PC-3 (cell line): ENCODE results near the gene VWA5A. TPM values are rescaled to one million over a fixed set of nuclear protein-coding genes. Genes with fewer than 3 reads are reported as not detected.

ENCODE experiments used
- ATAC-seq: fragments of 200-7000 bp; cut with Tn5 transposase; 2 replicates; pipeline ENCODE4 v1.9.1; 2020; ENCODE audit warnings: mild to moderate bottlenecking, moderate library complexity
- BruUV-seq: library from RNA; stranded (reverse); fragments of 400-500 nt; replicated peaks from 2 replicates; lab custom pipeline; 2021; lab: Mats Ljungman, UMichigan
- CTCF ChIA-PET: fragments of 300-600 bp; sonication (Branson Sonifier 250); formaldehyde crosslinking; loops from one replicate; lab custom pipeline; 2022; ENCODE audit warnings: antibody characterized with exemption; lab: Charles Lee
- POLR2A ChIA-PET: fragments of 300-600 bp; sonication (Branson Sonifier 250); formaldehyde crosslinking; loops from one replicate; lab custom pipeline; 2022; ENCODE audit warnings: antibody characterized with exemption; ENCODE audit not compliant: unreplicated experiment; lab: Charles Lee
- DNase-seq: peaks from one replicate; pipeline ENCODE4 v3.0.0-alpha.2; 2015
- H2AFZ ChIP-seq: fragments of 300-600 bp; sonication (generic); 2 replicates; pipeline ENCODE4 v1.6.0; 2016; ENCODE audit warnings: antibody characterized with exemption, low read length
- H3F3A ChIP-seq: fragments of 300-600 bp; sonication (generic); one replicate; pipeline ENCODE4 v1.6.0; 2017; ENCODE audit warnings: antibody characterized with exemption, low read length, control low read depth, mild to moderate bottlenecking; ENCODE audit not compliant: unreplicated experiment
- H3K27ac ChIP-seq: fragments of 300-600 bp; sonication (generic); 2 replicates; pipeline ENCODE4 v1.5.1; 2016; ENCODE audit warnings: mild to moderate bottlenecking, low read length
- H3K27me3 ChIP-seq: fragments of 300-600 bp; sonication (generic); 2 replicates; pipeline ENCODE4 v1.6.1; 2016; ENCODE audit warnings: low read length, mixed read lengths
- H3K36me3 ChIP-seq: fragments of 300-600 bp; sonication (generic); 2 replicates; pipeline ENCODE4 v1.6.1; 2016; ENCODE audit warnings: low read depth, mixed run types, low read length, mixed read lengths
- H3K4me1 ChIP-seq: fragments of 300-600 bp; sonication (generic); 2 replicates; pipeline ENCODE4 v1.5.1; 2016; ENCODE audit warnings: low read length; ENCODE audit not compliant: insufficient read depth
- H3K4me2 ChIP-seq: fragments of 300-600 bp; sonication (generic); 2 replicates; pipeline ENCODE4 v1.6.0; 2016; ENCODE audit warnings: low read length
- H3K4me3 ChIP-seq: fragments of 300-600 bp; sonication (generic); 2 replicates; pipeline ENCODE4 v1.5.1; 2016; ENCODE audit warnings: mild to moderate bottlenecking, low read length, mixed read lengths
- H3K79me2 ChIP-seq: fragments of 300-600 bp; sonication (generic); 2 replicates; pipeline ENCODE4 v1.6.1; 2017; ENCODE audit warnings: low read length, mixed read lengths
- H3K9ac ChIP-seq: fragments of 300-600 bp; sonication (generic); 2 replicates; pipeline ENCODE4 v1.6.0; 2016; ENCODE audit warnings: mild to moderate bottlenecking, low read length
- H3K9me2 ChIP-seq: fragments of 300-600 bp; sonication (generic); replicated peaks from 2 replicates; pipeline ENCODE4 v1.6.1; 2016; ENCODE audit warnings: mixed run types, low read length, mixed read lengths
- H3K9me3 ChIP-seq: fragments of 300-600 bp; sonication (generic); 2 replicates; pipeline ENCODE4 v1.6.1; 2016; ENCODE audit warnings: low read length, mixed read lengths
- H4K20me1 ChIP-seq: fragments of 300-600 bp; sonication (generic); 2 replicates; pipeline ENCODE4 v1.6.1; 2016; ENCODE audit warnings: low read length, mixed read lengths
- CTCF ChIP-seq: fragments of 300-600 bp; sonication (generic); conservative IDR thresholded peaks from 2 replicates; pipeline ENCODE4 v1.5.1; 2017; ENCODE audit warnings: antibody characterized with exemption, low read depth, mild to moderate bottlenecking, low read length
- EZH2 ChIP-seq: fragments of 300-600 bp; sonication (generic); IDR thresholded peaks from one replicate; pipeline ENCODE4 v1.6.1; 2017; ENCODE audit warnings: antibody characterized with exemption, mild to moderate bottlenecking, low read length; ENCODE audit not compliant: unreplicated experiment
- EZH2phosphoT487 ChIP-seq: fragments of 300-600 bp; sonication (generic); IDR thresholded peaks from 2 replicates; pipeline ENCODE4 v1.6.1; 2018; ENCODE audit warnings: mild to moderate bottlenecking, antibody characterized with exemption, low read length, borderline replicate concordance
- intact Hi-C: fragments of 100-400 bp; cut with micrococcal nuclease; formaldehyde crosslinking; loops from 2 replicates; pipeline ENCODE4 v1.9.0; 2023
- total RNA-seq: library from RNA; depleted of rRNA; stranded (reverse); fragments of >200 nt; gene quantifications from 2 replicates; pipeline ENCODE4 v1.2.3, GENCODE V29; 2014

VWA5A gene
- total RNA-seq, 1 experiment from 2014 or later, result not detected

- no peak for ATAC-seq
- BruUV-seq, result no TSS peak
- CTCF ChIA-PET, result no interaction called here
These were observed 29.0 kb upstream of the VWA5A start for GRCh38 chr11:124085997-124086846.

GRCh38 chr11:124090996-124091395 is 24.3 kb upstream of the VWA5A start:
- Histone ChIP-seq H3K4me3 (no peak overlapping the region), H3K79me2 (no peaks in the 10 kb centered on the region), H3K4me2 (no peak overlapping the region), H3K9ac (no peak overlapping the region), H2AFZ (no peak overlapping the region), H4K20me1 (no peaks in the 10 kb centered on the region), H3K4me1 (no peaks in the 10 kb centered on the region), H3K9me2 (no peaks in the 10 kb centered on the region), H3K9me3 (no peaks in the 10 kb centered on the region), H3K36me3 (no peaks in the 10 kb centered on the region), H3K27me3 (peaks cover 90% of the 10 kb centered on the region), H3K27ac (no peak overlapping the region), H3F3A (no peaks in the 10 kb centered on the region)
- no peak for TF ChIP-seq EZH2phosphoT487
- intact Hi-C loops, result no loop called here
- DNase-seq, result no peak
- no peak for ATAC-seq
- ChIA-PET CTCF (no interaction called here), POLR2A (no interaction called here)
- no TSS peak for BruUV-seq

More at GRCh38 chr11:124085997-124086846, 29.0 kb upstream of the VWA5A start:
- H3K4me3 ChIP-seq, result no peak overlapping the region
- no peak overlapping the region for H3K4me2 ChIP-seq
- H3K4me1 ChIP-seq, result no peaks in the 10 kb centered on the region
- no peaks in the 10 kb centered on the region for H3K9me2 ChIP-seq
- H3K36me3 ChIP-seq, result no peaks in the 10 kb centered on the region
- intact Hi-C loops, result no loop called here
- H3K9me3 ChIP-seq, result no peaks in the 10 kb centered on the region
- DNase-seq, result no peak
- H3K27me3 ChIP-seq, result peaks cover 92% of the 10 kb centered on the region
- no peaks in the 10 kb centered on the region for H3K79me2 ChIP-seq
- no peaks in the 10 kb centered on the region for H4K20me1 ChIP-seq
- H3K9ac ChIP-seq, result no peak overlapping the region
- H3K27ac ChIP-seq, result no peak overlapping the region
- no peak overlapping the region for H2AFZ ChIP-seq
- TF ChIP-seq EZH2phosphoT487 (no peak), EZH2 (no peak), CTCF (no peak)
- no peaks in the 10 kb centered on the region for H3F3A ChIP-seq
- POLR2A ChIA-PET, result no interaction called here

- intact Hi-C loops, result no loop called here
- Histone ChIP-seq H2AFZ (no peak overlapping the region), H3K9me3 (no peaks in the 10 kb centered on the region), H3K9me2 (no peaks in the 10 kb centered on the region), H3K9ac (no peak overlapping the region), H3K36me3 (no peaks in the 10 kb centered on the region), H3F3A (no peaks in the 10 kb centered on the region), H3K79me2 (no peaks in the 10 kb centered on the region), H3K4me2 (no peak overlapping the region), H3K27ac (no peak overlapping the region), H4K20me1 (no peaks in the 10 kb centered on the region), H3K4me3 (no peak overlapping the region), H3K27me3 (peaks cover 88% of the 10 kb centered on the region), H3K4me1 (no peaks in the 10 kb centered on the region)
- no peak for TF ChIP-seq EZH2phosphoT487
- TF ChIP-seq CTCF, result no peak
- TF ChIP-seq EZH2, result no peak
- BruUV-seq, result no TSS peak
- CTCF ChIA-PET, result no interaction called here
- POLR2A ChIA-PET, result no interaction called here
- ATAC-seq (no peak), DNase-seq (no peak)
These were observed 21.9 kb upstream of the VWA5A start for GRCh38 chr11:124093330-124093729.
